Stomach (tissue), 9 donors: ENCODE measurements around the gene ODF2. TPM values are rescaled to one million over a fixed set of nuclear protein-coding genes. Genes with fewer than 3 reads are reported as not detected.
A peak's percentile ranks its signal among the peaks of the same experiment; 100 is the strongest.

ENCODE experiments used
- DNase-seq, 2 donors: peaks; one replicate each; pipeline versions ENCODE4 v3.0.0 to v3.0.0-alpha.2; 2013 to 2019
- H3K27ac ChIP-seq, 5 donors: fragments of 200-600 bp in 4 of 5; sonication (generic) in 4 of 5; one replicate each; pipeline ENCODE4 v1.5.1; 2013 to 2019; ENCODE audit warnings: mild to moderate bottlenecking in 1 of 5, moderate library complexity in 1 of 5
- H3K27me3 ChIP-seq, 3 donors: fragments of 200-600 bp; sonication (generic); one replicate each; pipeline ENCODE4 v1.5.1; 2017 to 2019; ENCODE audit warnings: mixed run types in 1 of 3
- H3K36me3 ChIP-seq, 4 donors: fragments of 200-600 bp; sonication (generic); 1 replicate in 3 of 4; 2 replicates in 1 of 4; pipeline ENCODE4 v1.5.1; 2016 to 2019
- H3K4me1 ChIP-seq, 4 donors: fragments of 200-600 bp; sonication (generic); one replicate each; pipeline ENCODE4 v1.5.1; 2016 to 2019
- H3K4me3 ChIP-seq, 4 donors: fragments of 200-600 bp; sonication (generic) in 3 of 4; one replicate each; pipeline ENCODE4 v1.5.1; 2016 to 2019; ENCODE audit warnings: mild to moderate bottlenecking in 1 of 4
- H3K9me3 ChIP-seq, 4 donors: fragments of 200-600 bp; sonication (generic); one replicate each; pipeline ENCODE4 v1.5.1; 2016 to 2019
- CTCF ChIP-seq, 7 experiments: fragments of 450-650 bp in 4 of 7; fragments of 200-600 bp in 3 of 7; sonication (generic) in 3 of 7; IDR thresholded peaks; one replicate each; pipeline ENCODE4 v1.5.1; 2016 to 2019; ENCODE audit warnings: antibody characterized with exemption in 7 of 7, control low read depth in 2 of 7, mild to moderate bottlenecking in 1 of 7
- EP300 ChIP-seq: sonication (generic); formaldehyde crosslinking; IDR thresholded peaks from one replicate; pipeline ENCODE4 v1.6.1; 2017; ENCODE audit warnings: antibody characterized with exemption
- POLR2A ChIP-seq, 4 donors: fragments of 450-650 bp; IDR thresholded peaks; one replicate each; pipeline ENCODE4 v1.6.1; 2016; ENCODE audit warnings: antibody characterized with exemption in 4 of 4, control low read depth in 2 of 4, mild to moderate bottlenecking in 1 of 4, moderate library complexity in 1 of 4
- POLR2AphosphoS5 ChIP-seq, 3 donors: sonication (generic); formaldehyde crosslinking; IDR thresholded peaks; one replicate each; pipeline ENCODE4 v1.6.1; 2016; ENCODE audit warnings: antibody characterized with exemption in 3 of 3
- WGBS, 5 donors: extraction: QIAGEN DNeasy Blood & Tissue Kit in 3 of 5; methylation state at CpG; one replicate each; pipeline versions ENCODE4 v1.1.5 to v1.1.7; 2013 to 2018; 5-methylcytosine and 5-hydroxymethylcytosine counted together
- intact Hi-C: fragments of 100-400 bp; cut with DNase I; formaldehyde crosslinking; loops from one replicate; pipeline ENCODE4 v1.15.1; 2023; ENCODE audit warnings: low total_unique reads
- polyA plus RNA-seq, 3 donors: library from polyadenylated mRNA; stranded (reverse); fragments of 200-250 nt; gene quantifications; one replicate each; pipeline ENCODE4 v1.2.3, GENCODE V29; 2013
- total RNA-seq, 5 donors: library from RNA; depleted of rRNA; stranded (reverse); fragments of >200 nt; gene quantifications; one replicate each; pipeline versions ENCODE4 v1.1.0 to v1.2.3, GENCODE V29; 2014 to 2016
- donor health status: healthy with polysubstance abuse.
- donor health status: Bipolar disorder and iron deficiency.
- donor health status: healthy.

ODF2 gene
- total and polyA plus RNA-seq, 8 donors, result 7.2 to 42.4 (median 15.4) TPM

GRCh38 chr9:128414461-128414860, 41.3 kb upstream of the ODF2 start:
- H3K4me1 ChIP-seq, result peaks cover 6 to 9% (median 8%) of the 10 kb centered on the region in 4 donors
- H3K27me3 ChIP-seq, result peaks cover 0 to 88% (median 35%) of the 10 kb centered on the region in 3 donors
- TF ChIP-seq CTCF (IDR thresholded peaks at IDR 0.05) (no peak), POLR2AphosphoS5 (IDR thresholded peaks at IDR 0.05) (no peak)
- intact Hi-C loops, result no loop called here
- no peaks in the 10 kb centered on the region for H3K9me3 ChIP-seq
- DNase-seq, result no peak
- 55 to 68% (median 63%) methylated on average over 3 of the region's 3 CpGs for WGBS, 5 donors
- no peak overlapping the region for H3K27ac ChIP-seq
- H3K4me3 ChIP-seq, result no peak overlapping the region
- H3K36me3 ChIP-seq, result no peaks in the 10 kb centered on the region

- intact Hi-C loops, result no loop called here
- peaks cover 13 to 16% (median 15%) of the 10 kb centered on the region in 4 donors for H3K4me1 ChIP-seq
- H3K27me3 ChIP-seq, result peaks cover 0 to 88% (median 35%) of the 10 kb centered on the region in 3 donors
- H3K27ac ChIP-seq, result no peak overlapping the region
- no peaks in the 10 kb centered on the region for H3K36me3 ChIP-seq
- H3K4me3 ChIP-seq, result no peak overlapping the region
- WGBS, 5 donors, result 72 to 92% (median 83%) methylated on average over 2 of the region's 2 CpGs
- H3K9me3 ChIP-seq, result no peaks in the 10 kb centered on the region
- DNase-seq, result no peak
- TF ChIP-seq CTCF (IDR thresholded peaks at IDR 0.05), result no peak
- no peak for TF ChIP-seq EP300
- TF ChIP-seq POLR2A (IDR thresholded peaks at IDR 0.05), result no peak
- no peak for TF ChIP-seq POLR2AphosphoS5 (IDR thresholded peaks at IDR 0.05)
These were observed 40.5 kb upstream of the ODF2 start for GRCh38 chr9:128415281-128415680.

- intact Hi-C loops, result no loop called here
- peaks cover 0 to 88% (median 35%) of the 10 kb centered on the region in 3 donors for H3K27me3 ChIP-seq
- H3K27ac ChIP-seq, result no peak overlapping the region
These were observed 39.8 kb upstream of the ODF2 start for GRCh38 chr9:128416014-128416413.

GRCh38 chr9:128416432-128417019, 39.3 kb upstream of the ODF2 start:
- no peak overlapping the region for H3K4me3 ChIP-seq
- no peak for DNase-seq
- peaks cover 0 to 83% (median 35%) of the 10 kb centered on the region in 3 donors for H3K27me3 ChIP-seq
- TF ChIP-seq POLR2A (IDR thresholded peaks at IDR 0.05) (no peak), POLR2AphosphoS5 (IDR thresholded peaks at IDR 0.05) (no peak), EP300 (no peak), CTCF (IDR thresholded peaks at IDR 0.05) (no peak)
- H3K4me1 ChIP-seq, result peaks cover 13 to 26% (median 25%) of the 10 kb centered on the region in 4 donors
- no peaks in the 10 kb centered on the region for H3K36me3 ChIP-seq
- H3K9me3 ChIP-seq, result no peaks in the 10 kb centered on the region
- intact Hi-C loops, result no loop called here
- no peak overlapping the region for H3K27ac ChIP-seq
- WGBS, 5 donors, result 53 to 73% (median 64%) methylated on average over 6 of the region's 6 CpGs

More at GRCh38 chr9:128416014-128416413, 39.8 kb upstream of the ODF2 start:
- Histone ChIP-seq H3K4me3 (no peak overlapping the region), H3K4me1 (peaks cover 13 to 21% (median 19%) of the 10 kb centered on the region in 4 donors), H3K9me3 (no peaks in the 10 kb centered on the region), H3K36me3 (no peaks in the 10 kb centered on the region)
- WGBS, 5 donors, result 33 to 56% (median 44%) methylated on average over 6 of the region's 6 CpGs
- TF ChIP-seq EP300 (no peak), POLR2A (IDR thresholded peaks at IDR 0.05) (no peak), CTCF (IDR thresholded peaks at IDR 0.05) (no peak), POLR2AphosphoS5 (IDR thresholded peaks at IDR 0.05) (no peak)
- DNase-seq, result peak in 1 of 2 donors; percentile 59
